Prostate gland (tissue), 2 donors: ENCODE measurements around the gene MITF. TPM values are rescaled to one million over a fixed set of nuclear protein-coding genes. Genes with fewer than 3 reads are reported as not detected.

Source experiments
- DNase-seq: peaks from one replicate; pipeline ENCODE4 v3.0.0-alpha.2; 2019; ENCODE audit warnings: low spot score
- H3K27ac ChIP-seq, 2 donors: fragments of 200-600 bp; sonication (generic); 2 replicates each; pipeline ENCODE4 v1.5.1; 2017 to 2019
- H3K27me3 ChIP-seq: fragments of 200-600 bp; sonication (generic); replicated peaks from 2 replicates; pipeline ENCODE4 v1.5.1; 2019; ENCODE audit not compliant: insufficient read depth
- H3K36me3 ChIP-seq, 2 donors: fragments of 200-600 bp; sonication (generic); 1 replicate in 1 of 2; 2 replicates in 1 of 2; pipeline versions ENCODE4 v1.5.1 to v1.8.1; 2017 to 2019
- H3K4me1 ChIP-seq: fragments of 200-600 bp; sonication (generic); replicated peaks from 2 replicates; pipeline ENCODE4 v1.5.1; 2019
- H3K4me3 ChIP-seq, 2 donors: fragments of 200-600 bp; sonication (generic); 2 replicates each; pipeline ENCODE4 v1.5.1; 2017 to 2019
- H3K9me3 ChIP-seq: fragments of 200-600 bp; sonication (generic); 2 replicates; pipeline ENCODE4 v1.5.1; 2017
- CTCF ChIP-seq, 4 experiments: fragments of 200-600 bp in 2 of 4; fragments of 450-650 bp in 2 of 4; sonication (generic) in 2 of 4; IDR thresholded peaks; 1 replicate in 3 of 4; 2 replicates in 1 of 4; pipeline ENCODE4 v1.5.1; 2016 to 2019; ENCODE audit warnings: antibody characterized with exemption in 4 of 4, mild to moderate bottlenecking in 2 of 4, moderate library complexity in 2 of 4
- POLR2A ChIP-seq: fragments of 450-650 bp; IDR thresholded peaks from one replicate; pipeline ENCODE4 v1.6.1; 2016; ENCODE audit warnings: antibody characterized with exemption, mild to moderate bottlenecking
- POLR2AphosphoS5 ChIP-seq: sonication (generic); formaldehyde crosslinking; IDR thresholded peaks from one replicate; pipeline ENCODE4 v1.6.1; 2017; ENCODE audit warnings: antibody characterized with exemption
- WGBS: methylation state at CpG from one replicate; pipeline ENCODE4 v1.1.5; 2018; 5-methylcytosine and 5-hydroxymethylcytosine counted together
- intact Hi-C: fragments of 100-400 bp; cut with DNase I; formaldehyde crosslinking; loops from one replicate; pipeline ENCODE4 v1.14.2; 2022
- total RNA-seq, 2 donors: library from RNA; depleted of rRNA; stranded (reverse); fragments of >200 nt; gene quantifications; one replicate each; pipeline ENCODE4 v1.1.0, GENCODE V29; 2016

MITF gene
- total RNA-seq, 2 donors from 2014 or later = 7.7 to 17.6 TPM

GRCh38 chr3:69740103-69741021 lies 1.1 kb downstream of the MITF start:
- 25% methylated on average over 25 of the region's 26 CpGs for WGBS
- H3K27ac ChIP-seq = peak overlapping the region; percentile 78 to 81
- H3K4me1 ChIP-seq = no peaks in the 10 kb centered on the region
- H3K27me3 ChIP-seq = no peaks in the 10 kb centered on the region
- H3K4me3 ChIP-seq = peak overlapping the region; percentile 78 to 81
- intact Hi-C loops = loop anchor here (5.0 kb wide), 1 partner anchor 42 kb away; no protein-coding TSS in a partner anchor
- H3K9me3 ChIP-seq = no peaks in the 10 kb centered on the region
- no peak for TF ChIP-seq CTCF (IDR thresholded peaks at IDR 0.05)
- TF ChIP-seq POLR2AphosphoS5 = no peak
- no peak for TF ChIP-seq POLR2A
- no peaks in the 10 kb centered on the region for H3K36me3 ChIP-seq
- peak; percentile 42 for DNase-seq

GRCh38 chr3:69741032-69741767 lies 1.9 kb downstream of the MITF start:
- no peak for TF ChIP-seq POLR2AphosphoS5
- no peak for DNase-seq
- H3K27me3 ChIP-seq = no peaks in the 10 kb centered on the region
- WGBS = 86% methylated on average over 13 of the region's 13 CpGs
- H3K36me3 ChIP-seq = no peaks in the 10 kb centered on the region
- intact Hi-C loops = loop anchor here (5.0 kb wide), 1 partner anchor 41 kb away; no protein-coding TSS in a partner anchor
- peak overlapping the region in 1 of 2 donors; percentile 81 for H3K27ac ChIP-seq
- no peaks in the 10 kb centered on the region for H3K4me1 ChIP-seq
- H3K9me3 ChIP-seq = no peaks in the 10 kb centered on the region
- peak overlapping the region in 1 of 2 donors; percentile 78 for H3K4me3 ChIP-seq

GRCh38 chr3:69742391-69742790 lies 3.1 kb downstream of the MITF start:
- no peak for DNase-seq
- H3K9me3 ChIP-seq = no peaks in the 10 kb centered on the region
- H3K4me1 ChIP-seq = no peaks in the 10 kb centered on the region
- WGBS = 97% methylated on average over 2 of the region's 2 CpGs
- intact Hi-C loops = loop anchor here (5.0 kb wide), 1 partner anchor 40 kb away; no protein-coding TSS in a partner anchor
- TF ChIP-seq POLR2A = no peak
- no peak for TF ChIP-seq POLR2AphosphoS5
- TF ChIP-seq CTCF (IDR thresholded peaks at IDR 0.05) = no peak
- no peaks in the 10 kb centered on the region for H3K36me3 ChIP-seq
- H3K27ac ChIP-seq = no peak overlapping the region
- H3K4me3 ChIP-seq = no peak overlapping the region
- no peaks in the 10 kb centered on the region for H3K27me3 ChIP-seq

GRCh38 chr3:69743975-69744906 lies 5.0 kb downstream of the MITF start:
- no peak overlapping the region for H3K4me3 ChIP-seq
- TF ChIP-seq POLR2A (no peak), POLR2AphosphoS5 (no peak), CTCF (IDR thresholded peaks at IDR 0.05) (no peak)
- intact Hi-C loops = loop anchor here (5.0 kb wide), 1 partner anchor 38 kb away; no protein-coding TSS in a partner anchor
- no peaks in the 10 kb centered on the region for H3K36me3 ChIP-seq
- H3K27me3 ChIP-seq = no peaks in the 10 kb centered on the region
- H3K4me1 ChIP-seq = no peaks in the 10 kb centered on the region
- H3K27ac ChIP-seq = no peak overlapping the region
- 90% methylated on average over 8 of the region's 8 CpGs for WGBS
- no peaks in the 10 kb centered on the region for H3K9me3 ChIP-seq
- DNase-seq = no peak
